Erythroblast (primary cell): ENCODE results near the gene CAMSAP1.

Experiments
- GATA1 ChIP-seq: IDR thresholded peaks from 2 replicates; pipeline ENCODE4 v1.6.1; 2011; ENCODE audit warnings: low read depth, mild to moderate bottlenecking, control low read depth, low read length, moderate library complexity
- POLR2A ChIP-seq: IDR thresholded peaks from 2 replicates; pipeline ENCODE4 v1.6.1; 2011; ENCODE audit warnings: mild to moderate bottlenecking, low read length

DNA sequence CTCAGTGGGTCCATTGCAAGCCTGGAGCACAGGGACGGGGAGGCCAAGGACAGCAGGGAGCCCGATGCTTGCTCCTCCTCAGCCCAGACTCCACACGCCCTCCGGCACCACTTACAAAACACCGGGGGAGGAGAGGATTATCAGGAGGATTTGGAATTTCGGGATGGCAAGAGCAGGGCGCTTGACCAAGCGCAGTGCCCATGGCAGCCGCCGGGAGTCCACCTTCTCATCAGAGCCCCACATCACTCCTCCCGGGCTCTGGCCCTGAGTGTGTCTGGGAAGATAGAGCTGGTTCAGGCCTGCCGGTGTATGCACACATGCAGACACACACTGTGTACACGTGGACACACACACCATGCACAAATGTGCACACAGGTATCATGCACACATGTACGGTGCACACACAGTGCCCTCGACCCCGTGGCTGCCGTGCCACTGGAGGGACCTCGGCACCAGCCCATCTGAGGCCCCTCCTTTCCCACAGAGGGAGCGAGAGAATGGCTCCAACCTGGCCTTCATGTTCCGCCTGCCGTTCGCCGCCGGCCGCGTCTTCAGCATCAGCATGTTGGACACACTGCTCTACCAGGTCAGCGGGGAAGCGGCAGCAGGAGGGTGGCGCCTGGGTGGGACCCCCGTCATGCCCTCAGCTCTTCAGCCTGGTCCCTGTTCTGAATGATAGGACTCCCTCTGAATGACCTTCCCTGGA is 123.7 kb downstream of the CAMSAP1 start:
- TF ChIP-seq POLR2A = no peak
- no peak for TF ChIP-seq GATA1
